Spleen (tissue), 11 donors: Measurements from ENCODE around the gene ECM2. TPM values are rescaled to one million over a fixed set of nuclear protein-coding genes. Genes with fewer than 3 reads are reported as not detected.

Experiments used
- DNase-seq: peaks from one replicate; pipeline ENCODE4 v3.0.0-alpha.2; 2020
- H3K27ac ChIP-seq, 8 donors: fragments of 200-600 bp; sonication (generic) in 7 of 8; 1 replicate in 4 of 8; 2 replicates in 4 of 8; pipeline versions ENCODE4 v1.5.0 to v1.8.0; 2016 to 2021; ENCODE audit warnings: inconsistent platforms in 4 of 8, mild to moderate bottlenecking in 4 of 8, moderate library complexity in 1 of 8
- H3K27me3 ChIP-seq, 7 donors: fragments of 200-600 bp; sonication (generic) in 6 of 7; replicated peaks in 1 of 7; 1 replicate in 4 of 7; 2 replicates in 3 of 7; pipeline versions ENCODE4 v1.5.0 to v1.8.0; 2016 to 2021; ENCODE audit warnings: inconsistent platforms in 3 of 7, mild to moderate bottlenecking in 1 of 7
- H3K36me3 ChIP-seq, 6 donors: fragments of 200-600 bp; sonication (generic) in 5 of 6; 1 replicate in 4 of 6; 2 replicates in 2 of 6; pipeline versions ENCODE4 v1.5.0 to v1.8.0; 2016 to 2021; ENCODE audit warnings: inconsistent platforms in 2 of 6
- H3K4me1 ChIP-seq, 6 donors: fragments of 200-600 bp; sonication (generic) in 5 of 6; 1 replicate in 3 of 6; 2 replicates in 3 of 6; pipeline versions ENCODE4 v1.5.0 to v1.8.0; 2016 to 2021; ENCODE audit warnings: inconsistent platforms in 3 of 6
- H3K4me3 ChIP-seq, 8 donors: fragments of 200-600 bp; sonication (generic) in 7 of 8; 1 replicate in 4 of 8; 2 replicates in 4 of 8; pipeline versions ENCODE4 v1.5.0 to v1.8.0; 2016 to 2021; ENCODE audit warnings: inconsistent platforms in 4 of 8, mild to moderate bottlenecking in 4 of 8, moderate library complexity in 2 of 8
- H3K9me3 ChIP-seq, 8 donors: fragments of 200-600 bp; sonication (generic) in 7 of 8; 1 replicate in 4 of 8; 2 replicates in 4 of 8; pipeline versions ENCODE4 v1.5.0 to v1.8.0; 2016 to 2021; ENCODE audit warnings: inconsistent platforms in 4 of 8
- CTCF ChIP-seq, 11 experiments: fragments of 200-600 bp in 7 of 11; fragments of 450-650 bp in 4 of 11; sonication (generic) in 4 of 11; IDR thresholded peaks in 8 of 11; conservative IDR thresholded peaks in 3 of 11; 1 replicate in 7 of 11; 2 replicates in 4 of 11; pipeline versions ENCODE4 v1.4.0 to v1.8.0; 2016 to 2021; ENCODE audit warnings: antibody characterized with exemption in 11 of 11, inconsistent platforms in 4 of 11, mild to moderate bottlenecking in 1 of 11
- POLR2A ChIP-seq, 3 donors: fragments of 450-650 bp; IDR thresholded peaks; one replicate each; pipeline ENCODE4 v1.5.1; 2017; ENCODE audit warnings: antibody characterized with exemption in 3 of 3, mild to moderate bottlenecking in 1 of 3
- POLR2AphosphoS5 ChIP-seq, 3 donors: sonication (generic); formaldehyde crosslinking; IDR thresholded peaks; one replicate each; pipeline ENCODE4 v1.5.1; 2017; ENCODE audit warnings: antibody characterized with exemption in 3 of 3
- WGBS, 5 donors: extraction: QIAGEN DNeasy Blood & Tissue Kit in 3 of 5; methylation state at CpG; one replicate each; pipeline versions ENCODE4 v1.1.5 to v1.1.7; 2013 to 2018; 5-methylcytosine and 5-hydroxymethylcytosine counted together
- intact Hi-C: fragments of 100-400 bp; cut with DNase I; formaldehyde crosslinking; loops from one replicate; pipeline ENCODE4 v1.15.0; 2023; ENCODE audit warnings: low total_unique reads
- polyA plus RNA-seq, 3 donors: library from polyadenylated mRNA; stranded (reverse); fragments of 200-250 nt; gene quantifications; one replicate each; pipeline ENCODE4 v1.2.1, GENCODE V29; 2013
- total RNA-seq, 7 donors: library from RNA; depleted of rRNA in 3 of 7; stranded (reverse); fragments of >200 nt in 3 of 7; fragmentation: NEBNext Ultra II Directional in 4 of 7; extraction: Animal tissue kit (Norgen Biotek cat#: 25700) in 4 of 7; gene quantifications; one replicate each; pipeline versions ENCODE4 v1.1.0 to v1.2.1, GENCODE V29; 2016 to 2021
- donor health status: healthy with polysubstance abuse.
- donor health status: DM: no; HTN: no; CAD: no; lungs with moderate emphysema.
- donor health status: DM: no; HTN: no; CAD: no.
- donor health status: Bipolar disorder and iron deficiency.
- donor health status: healthy.
- donor health status: DM: no; HTN: no; CAD: no.
- donor health status: DM: yes; HTN: yes; CAD: no.

Gene ECM2
- total and polyA plus RNA-seq, 10 donors: 0.22 to 1.7 (median 0.47) TPM; not detected in 2

DNA sequence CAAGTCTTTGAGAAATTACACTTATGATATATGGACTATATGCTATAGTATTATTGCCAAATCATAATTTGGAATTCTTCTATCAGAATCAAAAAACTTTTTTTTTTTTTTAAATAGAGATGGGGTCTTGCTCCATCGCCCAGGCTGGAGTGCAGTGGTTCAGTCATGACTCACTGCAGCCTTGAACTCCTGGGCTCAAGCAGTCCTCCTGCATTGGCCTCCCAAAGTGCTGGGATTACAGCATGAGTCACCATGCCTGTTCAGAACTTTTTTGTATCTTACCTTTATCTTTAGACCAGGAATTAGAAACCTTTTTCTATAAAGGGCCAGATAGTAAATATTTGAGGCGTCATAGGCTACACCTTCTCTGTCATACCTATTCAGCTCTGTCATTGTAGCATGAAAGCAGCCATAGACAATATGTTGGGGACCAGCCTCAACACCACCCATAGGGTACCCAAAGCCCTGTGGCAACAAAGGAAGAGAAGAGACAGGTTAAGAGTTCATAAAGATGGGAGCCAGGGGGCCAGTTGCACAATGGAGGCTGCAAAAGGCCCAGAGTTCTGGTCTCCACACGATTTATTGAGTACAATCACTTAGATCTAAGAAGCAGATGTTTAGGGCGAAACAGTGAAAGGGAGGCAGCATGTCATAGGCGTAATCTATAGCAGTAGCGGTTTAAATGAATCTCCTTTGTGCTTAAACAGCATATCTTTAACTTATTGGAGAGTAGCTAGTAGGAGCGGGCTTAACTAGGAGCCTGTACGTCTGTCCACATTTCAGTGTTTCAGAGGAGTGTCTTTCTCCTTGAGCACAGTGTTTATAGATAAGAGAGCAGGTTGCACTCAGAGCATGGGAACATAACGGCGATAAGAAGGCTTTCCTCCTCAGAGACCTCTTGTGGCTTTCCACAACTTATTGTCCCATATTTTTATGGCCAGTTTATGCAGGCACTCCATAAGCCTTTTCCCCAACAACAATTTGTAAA, 12.5 kb downstream of the ECM2 start:
- intact Hi-C loops: no loop called here
- H3K4me3 ChIP-seq: no peak overlapping the region
- TF ChIP-seq POLR2A (IDR thresholded peaks at IDR 0.05): no peak
- TF ChIP-seq CTCF (IDR thresholded peaks at IDR 0.05 in 8 of 11, conservative IDR thresholded peaks at IDR 0.05 in 3 of 11): no peak
- no peak for TF ChIP-seq POLR2AphosphoS5 (IDR thresholded peaks at IDR 0.05)
- no peaks in the 10 kb centered on the region for H3K36me3 ChIP-seq
- H3K27ac ChIP-seq: no peak overlapping the region
- 92 to 97% (median 93%) methylated on average over 10 of the region's 10 CpGs for WGBS, 5 donors
- DNase-seq: no peak
- H3K4me1 ChIP-seq: no peaks in the 10 kb centered on the region
- H3K27me3 ChIP-seq: no peaks in the 10 kb centered on the region
- no peaks in the 10 kb centered on the region for H3K9me3 ChIP-seq

GRCh38 chr9:92520837-92521236, 15.0 kb downstream of the ECM2 start:
- no peak overlapping the region for H3K27ac ChIP-seq
- 84 to 99% (median 92%) methylated on average over 2 of the region's 2 CpGs for WGBS, 5 donors
- intact Hi-C loops: no loop called here
- no peaks in the 10 kb centered on the region for H3K9me3 ChIP-seq
- H3K27me3 ChIP-seq: no peaks in the 10 kb centered on the region
- H3K36me3 ChIP-seq: no peaks in the 10 kb centered on the region
- H3K4me3 ChIP-seq: no peak overlapping the region
- H3K4me1 ChIP-seq: no peaks in the 10 kb centered on the region
- TF ChIP-seq POLR2AphosphoS5 (IDR thresholded peaks at IDR 0.05): no peak
- no peak for TF ChIP-seq POLR2A (IDR thresholded peaks at IDR 0.05)
- TF ChIP-seq CTCF (IDR thresholded peaks at IDR 0.05 in 8 of 11, conservative IDR thresholded peaks at IDR 0.05 in 3 of 11): no peak
- DNase-seq: no peak

DNA sequence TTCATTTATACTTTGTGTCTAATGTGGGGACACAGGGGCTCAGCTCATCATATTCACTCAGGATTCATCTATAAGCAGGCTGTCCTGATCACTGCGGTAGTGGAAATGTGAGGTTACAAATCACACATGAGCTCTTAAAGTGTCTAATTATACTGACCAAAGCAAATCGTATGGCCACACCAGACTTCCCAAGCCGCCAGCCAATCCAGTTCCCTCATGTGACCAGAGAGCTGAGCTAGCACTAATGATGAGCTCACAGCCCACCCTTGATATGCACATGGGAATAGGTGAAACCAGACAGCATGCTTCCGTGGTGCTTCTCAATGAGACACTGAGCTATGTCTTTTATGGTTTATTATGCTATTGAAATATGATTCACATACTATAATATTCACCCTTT, 17.6 kb downstream of the ECM2 start:
- no peaks in the 10 kb centered on the region for H3K4me1 ChIP-seq
- H3K27ac ChIP-seq: no peak overlapping the region
- WGBS, 5 donors: 84 to 97% (median 95%) methylated on average over 4 of the region's 4 CpGs
- H3K36me3 ChIP-seq: no peaks in the 10 kb centered on the region
- TF ChIP-seq POLR2A (IDR thresholded peaks at IDR 0.05): no peak
- no peak for TF ChIP-seq CTCF (IDR thresholded peaks at IDR 0.05 in 8 of 11, conservative IDR thresholded peaks at IDR 0.05 in 3 of 11)
- no peak for TF ChIP-seq POLR2AphosphoS5 (IDR thresholded peaks at IDR 0.05)
- H3K27me3 ChIP-seq: no peaks in the 10 kb centered on the region
- no peak overlapping the region for H3K4me3 ChIP-seq
- no peak for DNase-seq
- intact Hi-C loops: no loop called here
- no peaks in the 10 kb centered on the region for H3K9me3 ChIP-seq

DNA sequence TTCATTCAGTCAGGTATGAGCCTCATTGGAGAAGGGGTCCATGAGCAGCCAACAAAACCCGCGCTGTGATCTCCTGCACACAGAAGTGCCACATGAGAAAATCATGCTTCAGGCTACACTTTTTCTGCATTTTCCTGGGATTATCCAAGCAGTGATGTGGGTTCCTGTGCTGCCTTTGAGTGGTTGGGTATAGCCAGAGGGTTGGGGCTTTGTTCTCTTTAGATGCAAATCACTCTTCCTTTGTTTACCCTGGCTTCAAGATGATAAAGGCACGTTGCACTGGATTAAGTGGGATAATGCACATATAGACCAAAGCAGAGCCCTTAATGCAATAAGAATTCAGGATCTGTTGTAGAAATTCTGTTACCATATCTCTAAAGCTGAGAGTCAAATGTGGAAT, 18.7 kb downstream of the ECM2 start:
- Histone ChIP-seq H3K9me3 (no peaks in the 10 kb centered on the region), H3K36me3 (no peaks in the 10 kb centered on the region), H3K27me3 (no peaks in the 10 kb centered on the region), H3K4me3 (no peak overlapping the region), H3K27ac (no peak overlapping the region), H3K4me1 (no peaks in the 10 kb centered on the region)
- TF ChIP-seq POLR2A (IDR thresholded peaks at IDR 0.05) (no peak), CTCF (IDR thresholded peaks at IDR 0.05 in 8 of 11, conservative IDR thresholded peaks at IDR 0.05 in 3 of 11) (no peak), POLR2AphosphoS5 (IDR thresholded peaks at IDR 0.05) (no peak)
- no peak for DNase-seq
- intact Hi-C loops: no loop called here
- WGBS, 5 donors: 84 to 94% (median 86%) methylated on average over 3 of the region's 3 CpGs
